Activated CD8-positive, alpha-beta memory T cell treated with anti-CD3 and anti-CD28 coated beads, Interleukin-2, amount 50 U/mL, for 1 hour (primary cell): ENCODE data around the gene TADA2A.

Experiments
- DNase-seq: peaks from one replicate; pipeline ENCODE4 v3.0.0-alpha.2; 2020; ENCODE audit errors: extremely low read depth

TADA2A gene

GRCh38 chr17:37521821-37522220, 115.1 kb downstream of the TADA2A start:
- DNase-seq: no peak

DNA sequence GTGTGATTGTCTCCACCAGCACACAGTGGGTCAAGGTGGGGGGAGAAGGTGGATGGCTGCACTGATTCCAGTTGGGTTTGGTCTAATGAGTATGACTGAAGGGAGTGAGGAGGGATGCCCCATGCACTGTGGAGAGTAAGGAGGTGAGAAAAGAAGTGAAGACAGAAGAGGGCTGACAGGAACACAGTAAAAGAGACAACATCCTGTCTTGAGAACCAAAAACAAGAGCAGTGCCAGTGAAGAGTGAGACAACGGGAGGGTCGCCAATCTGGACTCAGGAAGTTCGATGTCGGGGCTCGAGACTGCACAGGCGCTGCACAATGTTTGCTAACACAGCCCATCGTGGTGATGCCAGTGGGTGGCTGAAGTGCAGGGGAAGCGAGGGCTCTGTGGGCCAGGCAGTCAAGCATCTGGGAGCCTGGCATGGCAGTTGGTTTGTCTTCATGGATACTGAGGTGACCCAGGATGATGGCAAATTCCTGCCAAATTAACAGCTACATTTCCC, 117.1 kb downstream of the TADA2A start:
- DNase-seq: no peak

DNA sequence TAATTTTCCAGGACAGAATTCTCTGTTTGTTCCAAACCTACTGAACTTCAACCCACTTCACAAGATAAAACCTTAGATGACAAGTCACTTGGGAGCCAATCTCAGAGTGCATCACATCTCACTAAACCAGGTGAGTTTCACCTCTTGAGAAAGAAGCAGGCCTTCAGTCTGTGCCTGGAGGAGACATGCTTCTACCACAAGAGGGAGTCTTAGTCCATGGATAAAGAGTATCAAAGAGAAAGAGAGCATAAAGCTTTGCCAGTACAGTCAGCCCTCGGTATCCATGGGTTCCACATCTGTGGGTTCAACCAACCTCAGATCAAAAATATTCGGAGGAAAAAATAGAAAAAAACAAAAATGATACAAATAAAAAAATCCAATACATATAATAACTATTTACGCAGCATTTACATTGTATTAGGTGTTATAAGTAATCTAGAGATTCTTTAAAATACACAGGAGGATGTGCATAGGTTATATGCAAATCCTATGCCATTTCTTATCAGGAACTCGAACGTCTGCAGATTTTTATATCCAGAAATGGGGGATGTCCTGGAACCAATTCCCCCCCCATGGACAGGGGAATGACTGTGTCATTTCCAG, 120.7 kb downstream of the TADA2A start:
- DNase-seq: peak; percentile 8
